G401.6 (cell line): Measurements from ENCODE around the gene IKZF2.

Experiments
- FAIRE-seq: peaks from 2 replicates; lab custom pipeline; 2012; peaks lifted over from hg19 to GRCh38; lab: Jason Lieb, UNC

Gene IKZF2

GRCh38 chr2:212957624-212958023, 193.8 kb downstream of the IKZF2 start:
- no peak for FAIRE-seq

GRCh38 chr2:212956665-212957607, 194.5 kb downstream of the IKZF2 start:
- no peak for FAIRE-seq

- no peak for FAIRE-seq
These were observed 198.1 kb downstream of the IKZF2 start for GRCh38 chr2:212953170-212953920.

GRCh38 chr2:212949786-212950185, 201.6 kb downstream of the IKZF2 start:
- no peak for FAIRE-seq
